ENCODE results near the gene RWDD4.
"Not testable (repeated sequence)": the region's sequence is repeated elsewhere in the genome, so short reads cannot be mapped to it uniquely, and the experiment has no call there.

The RWDD4 gene

GRCh38 chr4:183635321-183635720, 23.7 kb downstream of the RWDD4 start:
- no peak for DNase-seq

- no peak for DNase-seq
Measured at GRCh38 chr4:183633476-183634400, 25.2 kb downstream of the RWDD4 start.

- DNase-seq: no peak
Measured at GRCh38 chr4:183632689-183633088, 26.3 kb downstream of the RWDD4 start.

- no peak for DNase-seq
Measured at GRCh38 chr4:183631577-183632198, 27.3 kb downstream of the RWDD4 start.

- no peak for DNase-seq
Measured at GRCh38 chr4:183627979-183628588, 30.9 kb downstream of the RWDD4 start.

GRCh38 chr4:183627286-183627685, 31.7 kb downstream of the RWDD4 start:
- not testable (repeated sequence) for DNase-seq

- DNase-seq: no peak
Measured at GRCh38 chr4:183626168-183626567, 32.8 kb downstream of the RWDD4 start.

GRCh38 chr4:183624548-183624947, 34.4 kb downstream of the RWDD4 start:
- DNase-seq: no peak

GRCh38 chr4:183621875-183622274, 37.1 kb downstream of the RWDD4 start:
- no peak for DNase-seq

GRCh38 chr4:183620421-183620820, 38.6 kb downstream of the RWDD4 start:
- DNase-seq: no peak

GRCh38 chr4:183618681-183619080, 40.3 kb downstream of the RWDD4 start:
- DNase-seq: no peak

GRCh38 chr4:183617075-183617474, 41.9 kb downstream of the RWDD4 start:
- DNase-seq: no peak

GRCh38 chr4:183612329-183613250, 46.4 kb downstream of the RWDD4 start:
- no peak for DNase-seq

GRCh38 chr4:183611210-183611830, 47.7 kb downstream of the RWDD4 start:
- DNase-seq: no peak

- DNase-seq: no peak
Measured at GRCh38 chr4:183610613-183611012, 48.4 kb downstream of the RWDD4 start.

- no peak for DNase-seq
Measured at GRCh38 chr4:183610033-183610432, 49.0 kb downstream of the RWDD4 start.

- no peak for DNase-seq
Measured at GRCh38 chr4:183609151-183609550, 49.8 kb downstream of the RWDD4 start.

- DNase-seq: no peak
Measured at GRCh38 chr4:183607894-183608293, 51.1 kb downstream of the RWDD4 start.

GRCh38 chr4:183602557-183603027, 56.4 kb downstream of the RWDD4 start:
- peak in 1 of 2 donors; percentile 5 for DNase-seq

- no peak for DNase-seq
Measured at GRCh38 chr4:183601381-183601780, 57.6 kb downstream of the RWDD4 start.

GRCh38 chr4:183600189-183600685, 58.7 kb downstream of the RWDD4 start:
- DNase-seq: peak in 1 of 2 donors; percentile 3

GRCh38 chr4:183599690-183600089, 59.3 kb downstream of the RWDD4 start:
- DNase-seq: no peak
